ENCODE measurements around the gene KLHL35. TPM values are rescaled to one million over a fixed set of nuclear protein-coding genes. Genes with fewer than 3 reads are reported as not detected.

The KLHL35 gene
- polyA plus RNA-seq, 3 donors = 0.33 to 0.45 TPM; not detected in 1

- Histone ChIP-seq H3K4me2 (replicated peaks; ENCODE audit: extremely low read depth, low read length, poor library complexity, severe bottlenecking) (no peak overlapping the region), H2AFZ (ENCODE audit: insufficient read depth, low read depth, low read length, poor library complexity, severe bottlenecking) (no peak overlapping the region), H3K9me3 (replicated peaks in 1 of 2; ENCODE audit: control insufficient read depth in 1 of 2, insufficient read depth in 1 of 2, low read length in 2 of 2) (no peaks in the 10 kb centered on the region), H3K36me3 (replicated peaks in 1 of 2; ENCODE audit: control insufficient read depth in 1 of 2, insufficient read depth in 2 of 2, low read length in 2 of 2) (peaks cover 62 to 66% of the 10 kb centered on the region in 2 donors), H3K9ac (ENCODE audit: insufficient read depth, low read length, poor library complexity, severe bottlenecking) (no peak overlapping the region), H4K20me1 (ENCODE audit: insufficient read depth, low read length) (peaks cover 80% of the 10 kb centered on the region), H3K4me1 (ENCODE audit: control insufficient read depth in 1 of 2, insufficient read depth in 2 of 2, low read length in 2 of 2) (peaks cover 15 to 28% of the 10 kb centered on the region in 2 donors), H3K27ac (ENCODE audit: low read depth in 1 of 2, low read length in 2 of 2) (peak overlapping the region in 1 of 2 donors; percentile 9), H3K4me3 (replicated peaks in 1 of 3; ENCODE audit: low read depth in 2 of 3, low read length in 3 of 3) (no peak overlapping the region), H3K27me3 (ENCODE audit: control insufficient read depth in 2 of 2, insufficient read depth in 2 of 2, low read length in 2 of 2) (no peaks in the 10 kb centered on the region), H3K79me2 (ENCODE audit: insufficient read depth, low read length) (peaks cover 79% of the 10 kb centered on the region)
- intact Hi-C loops (cut with micrococcal nuclease) = no loop called here
- DNase-seq = no peak
- peak overlapping the region in 4 of 7 donors; percentile 3 to 72 (median 40) for H3K27ac Mint-ChIP-seq
- H3K36me3 Mint-ChIP-seq = peaks cover 64 to 78% of the 10 kb centered on the region in 2 donors
- no peaks in the 10 kb centered on the region for H3K9me3 Mint-ChIP-seq
- peaks cover 0 to 2% (median 0%) of the 10 kb centered on the region in 3 donors for H3K27me3 Mint-ChIP-seq (ENCODE audit: low read depth in 3 of 3)
- no peak overlapping the region for H3K4me3 Mint-ChIP-seq
- no CpG with 5 or more reads among the region's 1 CpG for WGBS (ENCODE audit: insufficient coverage)
- no peak for TF ChIP-seq CTCF (IDR thresholded peaks at IDR 0.05)
- peaks cover 38% of the 10 kb centered on the region for H3K4me1 Mint-ChIP-seq
Measured at GRCh38 chr11:75403037-75403436, 30.0 kb downstream of the KLHL35 start.

- Histone ChIP-seq H3K79me2 (ENCODE audit: insufficient read depth, low read length) (peaks cover 73% of the 10 kb centered on the region), H2AFZ (ENCODE audit: insufficient read depth, low read depth, low read length, poor library complexity, severe bottlenecking) (no peak overlapping the region), H3K27ac (ENCODE audit: low read depth in 1 of 2, low read length in 2 of 2) (peak overlapping the region in 1 of 2 donors; percentile 28), H3K9me3 (replicated peaks in 1 of 2; ENCODE audit: control insufficient read depth in 1 of 2, insufficient read depth in 1 of 2, low read length in 2 of 2) (no peaks in the 10 kb centered on the region), H3K4me3 (replicated peaks in 1 of 3; ENCODE audit: low read depth in 2 of 3, low read length in 3 of 3) (no peak overlapping the region), H3K9ac (ENCODE audit: insufficient read depth, low read length, poor library complexity, severe bottlenecking) (no peak overlapping the region), H4K20me1 (ENCODE audit: insufficient read depth, low read length) (peaks cover 72% of the 10 kb centered on the region), H3K4me1 (ENCODE audit: control insufficient read depth in 1 of 2, insufficient read depth in 2 of 2, low read length in 2 of 2) (peaks cover 15 to 28% of the 10 kb centered on the region in 2 donors), H3K27me3 (ENCODE audit: control insufficient read depth in 2 of 2, insufficient read depth in 2 of 2, low read length in 2 of 2) (no peaks in the 10 kb centered on the region), H3K4me2 (replicated peaks; ENCODE audit: extremely low read depth, low read length, poor library complexity, severe bottlenecking) (no peak overlapping the region), H3K36me3 (replicated peaks in 1 of 2; ENCODE audit: control insufficient read depth in 1 of 2, insufficient read depth in 2 of 2, low read length in 2 of 2) (peaks cover 60 to 64% of the 10 kb centered on the region in 2 donors)
- 91% methylated on average over 8 of the region's 10 CpGs for WGBS (ENCODE audit: insufficient coverage)
- no peak overlapping the region for H3K4me3 Mint-ChIP-seq
- peak overlapping the region in 4 of 7 donors; percentile 13 to 76 (median 44) for H3K27ac Mint-ChIP-seq
- no peak for TF ChIP-seq CTCF (IDR thresholded peaks at IDR 0.05)
- no peaks in the 10 kb centered on the region for H3K9me3 Mint-ChIP-seq
- H3K4me1 Mint-ChIP-seq = peaks cover 38% of the 10 kb centered on the region
- H3K36me3 Mint-ChIP-seq = peaks cover 59 to 70% of the 10 kb centered on the region in 2 donors
- intact Hi-C loops (cut with micrococcal nuclease) = no loop called here
- no peak for DNase-seq
- H3K27me3 Mint-ChIP-seq (ENCODE audit: low read depth in 3 of 3) = peaks cover 0 to 2% (median 0%) of the 10 kb centered on the region in 3 donors
Measured at GRCh38 chr11:75402002-75402773, 30.8 kb downstream of the KLHL35 start.

Data from CD14-positive monocyte (primary cell).